ENCODE measurements around the gene SCFD2. TPM values are rescaled to one million over a fixed set of nuclear protein-coding genes. Genes with fewer than 3 reads are reported as not detected.
A peak's percentile ranks its signal among the peaks of the same experiment; 100 is the strongest.

The SCFD2 gene
- total RNA-seq, 4 donors from 2014 or later: 24.7 to 49.2 (median 33.9) TPM

GRCh38 chr4:52860361-52860760, 505.5 kb downstream of the SCFD2 start:
- Histone ChIP-seq H3K36me3 (no peaks in the 10 kb centered on the region), H3K4me3 (no peak overlapping the region), H3K4me1 (peaks cover 0 to 26% (median 7%) of the 10 kb centered on the region in 4 donors), H3K27me3 (peaks cover 0 to 7% of the 10 kb centered on the region in 2 donors), H3K27ac (no peak overlapping the region), H3K9me3 (peaks cover 0 to 12% (median 0%) of the 10 kb centered on the region in 4 donors)
- TF ChIP-seq EP300 (IDR thresholded peaks at IDR 0.05) (no peak), CTCF (IDR thresholded peaks at IDR 0.05) (no peak), POLR2A (IDR thresholded peaks at IDR 0.05) (no peak)
- 86% methylated on average over 2 of the region's 2 CpGs for WGBS, 2 donors
- no peak for DNase-seq (ENCODE audit: low spot score in 2 of 2)

- H3K4me3 ChIP-seq: no peak overlapping the region
- no peaks in the 10 kb centered on the region for H3K27me3 ChIP-seq
- DNase-seq (ENCODE audit: low spot score in 2 of 2): no peak
- TF ChIP-seq EP300 (IDR thresholded peaks at IDR 0.05) (no peak), POLR2A (IDR thresholded peaks at IDR 0.05) (no peak), CTCF (IDR thresholded peaks at IDR 0.05) (no peak)
- peaks cover 0 to 14% (median 6%) of the 10 kb centered on the region in 4 donors for H3K4me1 ChIP-seq
- peaks cover 0 to 12% (median 0%) of the 10 kb centered on the region in 4 donors for H3K9me3 ChIP-seq
- H3K36me3 ChIP-seq: no peaks in the 10 kb centered on the region
- no peak overlapping the region for H3K27ac ChIP-seq
- 100% methylated on average over 1 of the region's 1 CpG for WGBS, 2 donors
Observed at GRCh38 chr4:52856801-52857200, 509.1 kb downstream of the SCFD2 start.

GRCh38 chr4:52853351-52853750, 512.5 kb downstream of the SCFD2 start:
- no peak for DNase-seq (ENCODE audit: low spot score in 2 of 2)
- TF ChIP-seq EP300 (IDR thresholded peaks at IDR 0.05) (no peak), CTCF (IDR thresholded peaks at IDR 0.05) (no peak), POLR2A (IDR thresholded peaks at IDR 0.05) (no peak)
- Histone ChIP-seq H3K9me3 (peaks cover 0 to 7% (median 0%) of the 10 kb centered on the region in 4 donors), H3K36me3 (no peaks in the 10 kb centered on the region), H3K4me1 (peaks cover 0 to 13% (median 4%) of the 10 kb centered on the region in 4 donors), H3K27me3 (no peaks in the 10 kb centered on the region), H3K27ac (no peak overlapping the region), H3K4me3 (no peak overlapping the region)

- H3K4me3 ChIP-seq: no peak overlapping the region
- H3K27ac ChIP-seq: peak overlapping the region in 1 of 4 donors; percentile 5
- 63 to 64% methylated on average over 3 of the region's 3 CpGs for WGBS, 2 donors
Observed at GRCh38 chr4:52852711-52853110, 513.1 kb downstream of the SCFD2 start.

GRCh38 chr4:52852041-52852440, 513.8 kb downstream of the SCFD2 start:
- H3K27ac ChIP-seq: no peak overlapping the region

More at GRCh38 chr4:52852711-52853110, 513.1 kb downstream of the SCFD2 start:
- no peaks in the 10 kb centered on the region for H3K36me3 ChIP-seq
- peaks cover 0 to 13% (median 4%) of the 10 kb centered on the region in 4 donors for H3K4me1 ChIP-seq
- no peaks in the 10 kb centered on the region for H3K27me3 ChIP-seq
- TF ChIP-seq CTCF (IDR thresholded peaks at IDR 0.05): no peak
- no peak for TF ChIP-seq POLR2A (IDR thresholded peaks at IDR 0.05)
- TF ChIP-seq EP300 (IDR thresholded peaks at IDR 0.05): no peak
- peaks cover 0 to under 1% (median 0%) of the 10 kb centered on the region in 4 donors for H3K9me3 ChIP-seq
- DNase-seq (ENCODE audit: low spot score in 2 of 2): no peak

More at GRCh38 chr4:52852041-52852440, 513.8 kb downstream of the SCFD2 start:
- no peaks in the 10 kb centered on the region for H3K9me3 ChIP-seq
- H3K4me1 ChIP-seq: peaks cover 0 to 13% (median 4%) of the 10 kb centered on the region in 4 donors
- no peak for DNase-seq (ENCODE audit: low spot score in 2 of 2)
- 64 to 70% methylated on average over 1 of the region's 1 CpG for WGBS, 2 donors
- TF ChIP-seq CTCF (IDR thresholded peaks at IDR 0.05) (no peak), EP300 (IDR thresholded peaks at IDR 0.05) (no peak), POLR2A (IDR thresholded peaks at IDR 0.05) (no peak)
- H3K27me3 ChIP-seq: no peaks in the 10 kb centered on the region
- H3K4me3 ChIP-seq: no peak overlapping the region
- no peaks in the 10 kb centered on the region for H3K36me3 ChIP-seq
